ENCODE data around the gene SIMC1. TPM values are rescaled to one million over a fixed set of nuclear protein-coding genes. Genes with fewer than 3 reads are reported as not detected.
A peak's percentile ranks its signal among the peaks of the same experiment; 100 is the strongest.
"Not testable (repeated sequence)": the region's sequence is repeated elsewhere in the genome, so short reads cannot be mapped to it uniquely, and the experiment has no call there.

The SIMC1 gene
- total RNA-seq, 1 donor from 2014 or later: 43.6 TPM

DNA sequence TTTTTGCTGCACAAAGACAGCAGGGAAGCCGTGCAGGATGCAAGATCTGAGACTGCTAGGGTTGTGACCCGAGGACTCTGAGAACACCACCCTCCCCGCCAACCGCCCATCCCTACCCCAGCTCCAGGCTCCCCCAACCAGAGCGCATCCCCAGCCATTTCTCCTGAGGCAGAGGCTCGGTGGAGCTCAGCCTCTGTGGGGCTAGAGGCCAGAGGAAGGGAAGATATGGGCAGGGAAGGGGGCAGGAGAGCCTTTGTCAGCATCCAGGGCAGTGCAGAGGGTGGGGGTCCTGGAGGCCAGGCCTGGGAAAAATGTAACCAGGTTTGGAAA, 43.2 kb upstream of the SIMC1 start:
- not testable (repeated sequence) for DNase-seq (ENCODE audit: low read depth, low spot score); H3K4me3 Mint-ChIP-seq; H3K36me3 Mint-ChIP-seq (ENCODE audit: low read depth); H3K4me1 Mint-ChIP-seq; H3K9me3 Mint-ChIP-seq; H3K27ac Mint-ChIP-seq (ENCODE audit: unreplicated experiment)
- peaks cover 57% of the 10 kb centered on the region for H3K27me3 Mint-ChIP-seq (ENCODE audit: low read depth)

- peaks cover 62% of the 10 kb centered on the region for H3K27me3 Mint-ChIP-seq (ENCODE audit: low read depth)
- not testable (repeated sequence) for H3K4me1 Mint-ChIP-seq; H3K9me3 Mint-ChIP-seq; DNase-seq (ENCODE audit: low read depth, low spot score); H3K27ac Mint-ChIP-seq (ENCODE audit: unreplicated experiment); H3K4me3 Mint-ChIP-seq; H3K36me3 Mint-ChIP-seq (ENCODE audit: low read depth)
Measured at GRCh38 chr5:176195487-176196207, 42.6 kb upstream of the SIMC1 start.

GRCh38 chr5:176196781-176197180, 41.4 kb upstream of the SIMC1 start:
- H3K27ac Mint-ChIP-seq (ENCODE audit: unreplicated experiment); H3K4me3 Mint-ChIP-seq; H3K36me3 Mint-ChIP-seq (ENCODE audit: low read depth); DNase-seq (ENCODE audit: low read depth, low spot score); H3K9me3 Mint-ChIP-seq; H3K4me1 Mint-ChIP-seq: not testable (repeated sequence)
- H3K27me3 Mint-ChIP-seq (ENCODE audit: low read depth): peaks cover 68% of the 10 kb centered on the region

DNA sequence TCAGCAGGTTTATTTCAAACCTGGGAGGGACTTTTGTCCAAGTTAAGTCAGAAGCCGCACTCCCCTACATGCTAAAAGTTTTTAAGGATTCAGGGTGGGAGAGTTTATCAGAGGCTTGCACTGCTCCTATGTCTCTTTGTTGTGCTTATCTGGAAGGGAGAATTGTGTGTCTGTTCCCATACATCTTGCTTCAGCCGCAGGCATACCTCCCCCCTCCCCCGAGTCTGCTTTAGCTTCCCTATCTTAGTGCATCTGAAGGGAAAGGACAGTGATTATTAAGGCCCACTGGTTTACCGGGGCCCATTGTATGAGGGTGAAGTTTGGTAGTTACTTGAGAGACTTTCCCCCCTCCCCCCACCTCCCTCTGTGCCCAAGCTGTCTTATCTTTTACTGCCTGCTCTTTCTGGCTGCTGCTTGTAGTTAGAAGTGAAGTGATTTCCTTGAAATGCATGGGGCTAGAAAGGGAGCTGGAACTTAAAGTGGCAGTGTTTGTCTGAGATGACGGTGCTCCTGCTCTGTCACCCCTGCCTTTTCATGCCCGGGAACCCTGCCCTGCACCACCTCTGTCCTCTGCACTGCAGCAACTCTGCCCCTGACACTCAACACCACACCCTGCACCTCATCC, 40.9 kb upstream of the SIMC1 start:
- H3K4me1 Mint-ChIP-seq; H3K36me3 Mint-ChIP-seq (ENCODE audit: low read depth); H3K9me3 Mint-ChIP-seq; H3K4me3 Mint-ChIP-seq; DNase-seq (ENCODE audit: low read depth, low spot score); H3K27ac Mint-ChIP-seq (ENCODE audit: unreplicated experiment): not testable (repeated sequence)
- H3K27me3 Mint-ChIP-seq (ENCODE audit: low read depth): peaks cover 73% of the 10 kb centered on the region

DNA sequence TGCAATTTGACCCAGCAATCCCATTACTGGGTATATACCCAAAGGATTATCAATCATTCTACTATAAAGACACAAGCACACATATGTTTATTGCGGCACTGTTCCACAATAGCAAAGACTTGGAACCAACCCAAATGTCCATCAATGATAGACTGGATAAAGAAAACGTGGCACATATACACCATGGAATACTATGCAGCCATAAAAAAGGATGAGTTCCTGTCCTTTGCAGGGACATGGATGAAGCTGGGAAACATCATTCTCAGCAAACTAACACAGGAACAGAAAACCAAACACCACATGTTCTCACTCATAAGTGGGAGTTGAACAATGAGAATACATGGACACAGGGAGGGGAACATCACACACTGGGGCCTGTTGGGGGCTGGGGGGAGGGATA, 39.9 kb upstream of the SIMC1 start:
- not testable (repeated sequence) for H3K36me3 Mint-ChIP-seq (ENCODE audit: low read depth); H3K4me3 Mint-ChIP-seq; H3K9me3 Mint-ChIP-seq; H3K27ac Mint-ChIP-seq (ENCODE audit: unreplicated experiment); H3K4me1 Mint-ChIP-seq; DNase-seq (ENCODE audit: low read depth, low spot score)
- peaks cover 79% of the 10 kb centered on the region for H3K27me3 Mint-ChIP-seq (ENCODE audit: low read depth)

- H3K9me3 Mint-ChIP-seq; DNase-seq (ENCODE audit: low read depth, low spot score); H3K27ac Mint-ChIP-seq (ENCODE audit: unreplicated experiment); H3K36me3 Mint-ChIP-seq (ENCODE audit: low read depth); H3K4me1 Mint-ChIP-seq: not testable (repeated sequence)
- peaks cover 76% of the 10 kb centered on the region for H3K27me3 Mint-ChIP-seq (ENCODE audit: low read depth)
- H3K4me3 Mint-ChIP-seq: peak overlapping the region; percentile 61
Measured at GRCh38 chr5:176198991-176199733, 39.1 kb upstream of the SIMC1 start.

GRCh38 chr5:176199803-176200399, 38.3 kb upstream of the SIMC1 start:
- not testable (repeated sequence) for H3K4me1 Mint-ChIP-seq; DNase-seq (ENCODE audit: low read depth, low spot score); H3K36me3 Mint-ChIP-seq (ENCODE audit: low read depth); H3K9me3 Mint-ChIP-seq; H3K27ac Mint-ChIP-seq (ENCODE audit: unreplicated experiment); H3K4me3 Mint-ChIP-seq
- H3K27me3 Mint-ChIP-seq (ENCODE audit: low read depth): peaks cover 72% of the 10 kb centered on the region

- no peak overlapping the region for H3K4me3 Mint-ChIP-seq
- no peaks in the 10 kb centered on the region for H3K36me3 Mint-ChIP-seq (ENCODE audit: low read depth)
- peaks cover 63% of the 10 kb centered on the region for H3K27me3 Mint-ChIP-seq (ENCODE audit: low read depth)
- no peaks in the 10 kb centered on the region for H3K4me1 Mint-ChIP-seq
- no peaks in the 10 kb centered on the region for H3K9me3 Mint-ChIP-seq
- TF ChIP-seq, protein P1, sequence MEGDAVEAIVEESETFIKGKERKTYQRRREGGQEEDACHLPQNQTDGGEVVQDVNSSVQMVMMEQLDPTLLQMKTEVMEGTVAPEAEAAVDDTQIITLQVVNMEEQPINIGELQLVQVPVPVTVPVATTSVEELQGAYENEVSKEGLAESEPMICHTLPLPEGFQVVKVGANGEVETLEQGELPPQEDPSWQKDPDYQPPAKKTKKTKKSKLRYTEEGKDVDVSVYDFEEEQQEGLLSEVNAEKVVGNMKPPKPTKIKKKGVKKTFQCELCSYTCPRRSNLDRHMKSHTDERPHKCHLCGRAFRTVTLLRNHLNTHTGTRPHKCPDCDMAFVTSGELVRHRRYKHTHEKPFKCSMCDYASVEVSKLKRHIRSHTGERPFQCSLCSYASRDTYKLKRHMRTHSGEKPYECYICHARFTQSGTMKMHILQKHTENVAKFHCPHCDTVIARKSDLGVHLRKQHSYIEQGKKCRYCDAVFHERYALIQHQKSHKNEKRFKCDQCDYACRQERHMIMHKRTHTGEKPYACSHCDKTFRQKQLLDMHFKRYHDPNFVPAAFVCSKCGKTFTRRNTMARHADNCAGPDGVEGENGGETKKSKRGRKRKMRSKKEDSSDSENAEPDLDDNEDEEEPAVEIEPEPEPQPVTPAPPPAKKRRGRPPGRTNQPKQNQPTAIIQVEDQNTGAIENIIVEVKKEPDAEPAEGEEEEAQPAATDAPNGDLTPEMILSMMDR (conservative IDR thresholded peaks at IDR 0.05): no peak
- no peak overlapping the region for H3K27ac Mint-ChIP-seq (ENCODE audit: unreplicated experiment)
- no peak for DNase-seq (ENCODE audit: low read depth, low spot score)
Measured at GRCh38 chr5:176201811-176202210, 36.4 kb upstream of the SIMC1 start.

- no peaks in the 10 kb centered on the region for H3K9me3 Mint-ChIP-seq
- no peaks in the 10 kb centered on the region for H3K4me1 Mint-ChIP-seq
- DNase-seq (ENCODE audit: low read depth, low spot score): no peak
- TF ChIP-seq, protein P1 (conservative IDR thresholded peaks at IDR 0.05): no peak
- H3K4me3 Mint-ChIP-seq: no peak overlapping the region
- no peaks in the 10 kb centered on the region for H3K36me3 Mint-ChIP-seq (ENCODE audit: low read depth)
- no peak overlapping the region for H3K27ac Mint-ChIP-seq (ENCODE audit: unreplicated experiment)
- peaks cover 50% of the 10 kb centered on the region for H3K27me3 Mint-ChIP-seq (ENCODE audit: low read depth)
Measured at GRCh38 chr5:176203086-176203485, 35.1 kb upstream of the SIMC1 start.

GRCh38 chr5:176203535-176203934, 34.7 kb upstream of the SIMC1 start:
- H3K4me3 Mint-ChIP-seq; H3K4me1 Mint-ChIP-seq; H3K27ac Mint-ChIP-seq (ENCODE audit: unreplicated experiment); DNase-seq (ENCODE audit: low read depth, low spot score); H3K9me3 Mint-ChIP-seq; H3K36me3 Mint-ChIP-seq (ENCODE audit: low read depth): not testable (repeated sequence)
- H3K27me3 Mint-ChIP-seq (ENCODE audit: low read depth): peaks cover 46% of the 10 kb centered on the region

- H3K36me3 Mint-ChIP-seq (ENCODE audit: low read depth); H3K27ac Mint-ChIP-seq (ENCODE audit: unreplicated experiment); H3K4me1 Mint-ChIP-seq; H3K4me3 Mint-ChIP-seq; H3K27me3 Mint-ChIP-seq (ENCODE audit: low read depth); H3K9me3 Mint-ChIP-seq; DNase-seq (ENCODE audit: low read depth, low spot score): not testable (repeated sequence)
Measured at GRCh38 chr5:176214466-176215021, 23.7 kb upstream of the SIMC1 start.
